PC-9 (cell line): ENCODE results near the gene CST7. TPM values are rescaled to one million over a fixed set of nuclear protein-coding genes. Genes with fewer than 3 reads are reported as not detected.

ENCODE experiments used
- BruUV-seq: library from RNA; stranded (reverse); fragments of 400-500 nt; replicated peaks from 2 replicates; lab custom pipeline; 2021; lab: Mats Ljungman, UMichigan
- CTCF ChIA-PET: fragments of 300-600 bp; sonication (Branson Sonifier 250); formaldehyde crosslinking; loops from one replicate; lab custom pipeline; 2022; ENCODE audit warnings: antibody characterized with exemption; lab: Charles Lee
- POLR2A ChIA-PET: fragments of 300-600 bp; sonication (Branson Sonifier 250); formaldehyde crosslinking; loops from one replicate; lab custom pipeline; 2022; ENCODE audit warnings: antibody characterized with exemption; ENCODE audit not compliant: unreplicated experiment; lab: Charles Lee
- DNase-seq, 2 experiments: peaks; one replicate each; pipeline versions ENCODE4 v3.0.0 to v3.0.0-alpha.2; 2015 to 2022; ENCODE audit warnings: mixed read lengths in 1 of 2
- H2AFZ ChIP-seq: fragments of 200-600 bp; sonication (generic); 2 replicates; pipeline ENCODE4 v1.8.1; 2017; ENCODE audit warnings: antibody characterized with exemption
- H3F3A ChIP-seq: fragments of 200-600 bp; sonication (generic); 2 replicates; pipeline ENCODE4 v1.8.1; 2017; ENCODE audit warnings: antibody characterized with exemption, mild to moderate bottlenecking, low read depth; ENCODE audit not compliant: insufficient read depth
- H3K27ac ChIP-seq: fragments of 200-600 bp; sonication (generic); 2 replicates; pipeline ENCODE4 v1.6.1; 2016; ENCODE audit warnings: mixed run types
- H3K27me3 ChIP-seq: fragments of 200-600 bp; sonication (generic); 2 replicates; pipeline ENCODE4 v1.6.1; 2016; ENCODE audit warnings: low read depth, mixed run types; ENCODE audit not compliant: insufficient read depth
- H3K36me3 ChIP-seq: fragments of 200-600 bp; sonication (generic); 2 replicates; pipeline ENCODE4 v1.6.1; 2016; ENCODE audit warnings: low read depth, mixed run types
- H3K4me1 ChIP-seq: fragments of 200-600 bp; sonication (generic); replicated peaks from 2 replicates; pipeline ENCODE4 v1.6.1; 2016; ENCODE audit warnings: mixed run types; ENCODE audit not compliant: insufficient read depth
- H3K4me2 ChIP-seq: fragments of 200-600 bp; sonication (generic); 2 replicates; pipeline ENCODE4 v1.6.1; 2017; ENCODE audit warnings: mixed run types
- H3K4me3 ChIP-seq: fragments of 200-600 bp; sonication (generic); 2 replicates; pipeline ENCODE4 v1.6.1; 2016; ENCODE audit warnings: mixed run types
- H3K79me2 ChIP-seq: fragments of 200-600 bp; sonication (generic); 2 replicates; pipeline ENCODE4 v1.6.1; 2017; ENCODE audit warnings: low read depth, mixed run types
- H3K9me2 ChIP-seq: fragments of 200-600 bp; sonication (generic); 2 replicates; pipeline ENCODE4 v1.8.1; 2017; ENCODE audit warnings: mild to moderate bottlenecking; ENCODE audit not compliant: insufficient read depth
- H3K9me3 ChIP-seq: fragments of 200-600 bp; sonication (generic); 2 replicates; pipeline ENCODE4 v1.8.1; 2016; ENCODE audit warnings: low read depth; ENCODE audit not compliant: insufficient read depth
- H4K20me1 ChIP-seq: fragments of 200-600 bp; sonication (generic); 2 replicates; pipeline ENCODE4 v1.8.1; 2017; ENCODE audit not compliant: insufficient read depth
- EZH2 ChIP-seq: fragments of 200-600 bp; sonication (generic); IDR thresholded peaks from 2 replicates; pipeline ENCODE4 v1.8.0; 2017; ENCODE audit warnings: antibody characterized with exemption, low read depth
- intact Hi-C: fragments of 100-400 bp; cut with micrococcal nuclease; formaldehyde crosslinking; loops from one replicate; pipeline ENCODE4 v1.10.0; 2022; ENCODE audit not compliant: unreplicated experiment
- total RNA-seq: library from RNA; stranded (reverse); gene quantifications from 2 replicates; pipeline ENCODE4 v1.2.3, GENCODE V29; 2021
- TF ChIP-seq, protein P1 (sequence below): fragments of 200-600 bp; sonication (generic); conservative IDR thresholded peaks from 2 replicates; pipeline ENCODE4 v1.6.1; 2017; ENCODE audit warnings: mixed run types, antibody characterized with exemption, mild to moderate bottlenecking, moderate library complexity

The CST7 gene
- total RNA-seq, 1 experiment from 2014 or later, result not detected

- no TSS peak for BruUV-seq
These were observed 31.4 kb downstream of the CST7 start for GRCh38 chr20:24980291-24981053.

GRCh38 chr20:24981282-24981681, 32.2 kb downstream of the CST7 start:
- H3K79me2 ChIP-seq, result peaks cover 10% of the 10 kb centered on the region; the same call in 1 of the 2 replicates
- peaks cover 8% of the 10 kb centered on the region; the same call in 1 of the 2 replicates for H3K9me3 ChIP-seq
- 0 out of 2 replicates have a peak, but pooled peaks cover 5% of the 10 kb centered on the region for H3K4me1 ChIP-seq
- H4K20me1 ChIP-seq, result no peaks in the 10 kb centered on the region
- CTCF ChIA-PET, result no interaction called here
- H3F3A ChIP-seq, result no peaks in the 10 kb centered on the region
- peaks cover 34% of the 10 kb centered on the region for H3K36me3 ChIP-seq
- no peaks in the 10 kb centered on the region for H3K27me3 ChIP-seq
- no TSS peak for BruUV-seq
- POLR2A ChIA-PET, result no interaction called here
- no peak overlapping the region for H2AFZ ChIP-seq
- TF ChIP-seq, protein P1, sequence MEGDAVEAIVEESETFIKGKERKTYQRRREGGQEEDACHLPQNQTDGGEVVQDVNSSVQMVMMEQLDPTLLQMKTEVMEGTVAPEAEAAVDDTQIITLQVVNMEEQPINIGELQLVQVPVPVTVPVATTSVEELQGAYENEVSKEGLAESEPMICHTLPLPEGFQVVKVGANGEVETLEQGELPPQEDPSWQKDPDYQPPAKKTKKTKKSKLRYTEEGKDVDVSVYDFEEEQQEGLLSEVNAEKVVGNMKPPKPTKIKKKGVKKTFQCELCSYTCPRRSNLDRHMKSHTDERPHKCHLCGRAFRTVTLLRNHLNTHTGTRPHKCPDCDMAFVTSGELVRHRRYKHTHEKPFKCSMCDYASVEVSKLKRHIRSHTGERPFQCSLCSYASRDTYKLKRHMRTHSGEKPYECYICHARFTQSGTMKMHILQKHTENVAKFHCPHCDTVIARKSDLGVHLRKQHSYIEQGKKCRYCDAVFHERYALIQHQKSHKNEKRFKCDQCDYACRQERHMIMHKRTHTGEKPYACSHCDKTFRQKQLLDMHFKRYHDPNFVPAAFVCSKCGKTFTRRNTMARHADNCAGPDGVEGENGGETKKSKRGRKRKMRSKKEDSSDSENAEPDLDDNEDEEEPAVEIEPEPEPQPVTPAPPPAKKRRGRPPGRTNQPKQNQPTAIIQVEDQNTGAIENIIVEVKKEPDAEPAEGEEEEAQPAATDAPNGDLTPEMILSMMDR, result no peak
- TF ChIP-seq EZH2, result no peak
- no peak for DNase-seq
- no peak overlapping the region for H3K4me2 ChIP-seq
- intact Hi-C loops, result no loop called here
- no peaks in the 10 kb centered on the region for H3K9me2 ChIP-seq
- no peak overlapping the region for H3K4me3 ChIP-seq
- no peak overlapping the region for H3K27ac ChIP-seq

More at GRCh38 chr20:24980291-24981053, 31.4 kb downstream of the CST7 start:
- Histone ChIP-seq H3K4me2 (no peak overlapping the region), H3K9me2 (no peaks in the 10 kb centered on the region), H4K20me1 (no peaks in the 10 kb centered on the region), H3K36me3 (peaks cover 35% of the 10 kb centered on the region), H3K4me3 (no peak overlapping the region), H3K9me3 (peaks cover 10% of the 10 kb centered on the region; the same call in 1 of the 2 replicates), H3K27ac (no peak overlapping the region), H3K79me2 (peaks cover 2% of the 10 kb centered on the region; the same call in 1 of the 2 replicates), H3K27me3 (no peaks in the 10 kb centered on the region), H2AFZ (no peak overlapping the region), H3K4me1 (0 out of 2 replicates have a peak, but pooled peaks cover 2% of the 10 kb centered on the region), H3F3A (no peaks in the 10 kb centered on the region)
- intact Hi-C loops, result no loop called here
- POLR2A ChIA-PET, result no interaction called here
- no peak for DNase-seq
- CTCF ChIA-PET, result no interaction called here
- TF ChIP-seq EZH2, result no peak
- TF ChIP-seq, protein P1, result no peak

GRCh38 chr20:24981790-24982189, 32.7 kb downstream of the CST7 start:
- H3K27me3 ChIP-seq, result no peaks in the 10 kb centered on the region
- intact Hi-C loops, result no loop called here
- H3K36me3 ChIP-seq, result peaks cover 29% of the 10 kb centered on the region
- H3K4me3 ChIP-seq, result no peak overlapping the region
- no peaks in the 10 kb centered on the region for H4K20me1 ChIP-seq
- peaks cover 3% of the 10 kb centered on the region; the same call in 1 of the 2 replicates for H3K9me3 ChIP-seq
- H3K4me1 ChIP-seq, result 0 out of 2 replicates have a peak, but pooled peaks cover 5% of the 10 kb centered on the region
- ChIA-PET CTCF (no interaction called here), POLR2A (no interaction called here)
- DNase-seq, result no peak
- H3K79me2 ChIP-seq, result peaks cover 15% of the 10 kb centered on the region
- H3K4me2 ChIP-seq, result no peak overlapping the region
- no peaks in the 10 kb centered on the region for H3F3A ChIP-seq
- BruUV-seq, result no TSS peak
- H3K9me2 ChIP-seq, result no peaks in the 10 kb centered on the region
- H3K27ac ChIP-seq, result no peak overlapping the region
- H2AFZ ChIP-seq, result no peak overlapping the region
- no peak for TF ChIP-seq EZH2
- TF ChIP-seq, protein P1, result no peak
